DOHH2 (cell line): ENCODE data around the gene PLXNA2.

Experiments
- H3F3A ChIP-seq: fragments of 200-600 bp; sonication (generic), shearing (Covaris generic); 2 replicates; pipeline ENCODE4 v1.6.0; 2016; ENCODE audit warnings: antibody characterized with exemption, mild to moderate bottlenecking; ENCODE audit not compliant: control insufficient read depth, insufficient read depth
- H3K27ac ChIP-seq: fragments of 200-600 bp; sonication (generic); 2 replicates; pipeline ENCODE4 v1.5.1; 2014; ENCODE audit warnings: low read depth, mild to moderate bottlenecking, low read length, moderate library complexity
- H3K27me3 ChIP-seq: fragments of 200-600 bp; sonication (generic); 2 replicates; pipeline ENCODE4 v1.6.1; 2014; ENCODE audit warnings: mild to moderate bottlenecking, low read length, mixed read lengths; ENCODE audit not compliant: control insufficient read depth
- H3K36me3 ChIP-seq: fragments of 200-600 bp; sonication (generic); 2 replicates; pipeline ENCODE4 v1.6.1; 2014; ENCODE audit warnings: mild to moderate bottlenecking, low read length, moderate library complexity, mixed read lengths; ENCODE audit not compliant: control insufficient read depth
- H3K4me1 ChIP-seq: fragments of 200-600 bp; sonication (generic); 2 replicates; pipeline ENCODE4 v1.6.1; 2014; ENCODE audit warnings: mild to moderate bottlenecking, low read length, mixed read lengths; ENCODE audit not compliant: control insufficient read depth
- H3K4me2 ChIP-seq: fragments of 200-600 bp; sonication (generic); 2 replicates; pipeline ENCODE4 v1.6.0; 2014; ENCODE audit warnings: mild to moderate bottlenecking, low read length, moderate library complexity
- H3K4me3 ChIP-seq: fragments of 200-600 bp; sonication (generic); 2 replicates; pipeline ENCODE4 v1.5.1; 2014; ENCODE audit warnings: mild to moderate bottlenecking, low read length, mixed read lengths
- H3K79me2 ChIP-seq: fragments of 200-600 bp; sonication (generic); 2 replicates; pipeline ENCODE4 v1.6.1; 2014; ENCODE audit warnings: mild to moderate bottlenecking, low read length, mixed read lengths; ENCODE audit not compliant: control insufficient read depth
- H3K9me2 ChIP-seq: fragments of 200-600 bp; sonication (generic); replicated peaks from 2 replicates; pipeline ENCODE4 v1.6.1; 2014; ENCODE audit warnings: mild to moderate bottlenecking, low read length, mixed read lengths; ENCODE audit not compliant: control insufficient read depth
- H3K9me3 ChIP-seq: fragments of 200-600 bp; sonication (generic); 2 replicates; pipeline ENCODE4 v1.6.1; 2014; ENCODE audit warnings: antibody characterized with exemption, low read length, mixed read lengths; ENCODE audit not compliant: control insufficient read depth, insufficient read depth
- H4K20me1 ChIP-seq: fragments of 200-600 bp; sonication (generic); 2 replicates; pipeline ENCODE4 v1.6.0; 2014; ENCODE audit warnings: low read depth, mild to moderate bottlenecking, antibody characterized with exemption, low read length, moderate library complexity; ENCODE audit not compliant: control insufficient read depth, insufficient read depth
- CTCF ChIP-seq: fragments of 200-600 bp; sonication (generic); IDR thresholded peaks from one replicate; pipeline ENCODE4 v1.5.1; 2014; ENCODE audit warnings: antibody characterized with exemption, mild to moderate bottlenecking, low read depth, low read length; ENCODE audit not compliant: poor library complexity, severe bottlenecking
- EZH2phosphoT487 ChIP-seq: fragments of 200-600 bp; sonication (generic); IDR thresholded peaks from 2 replicates; pipeline ENCODE4 v1.6.1; 2017; ENCODE audit warnings: borderline replicate concordance, mild to moderate bottlenecking, antibody characterized with exemption, low read length, moderate library complexity, mixed read lengths

PLXNA2 gene

GRCh38 chr1:208118306-208118705, 125.9 kb downstream of the PLXNA2 start:
- Histone ChIP-seq H3K4me3 (no peak overlapping the region), H3K79me2 (no peaks in the 10 kb centered on the region), H3K36me3 (no peaks in the 10 kb centered on the region), H3K4me2 (no peak overlapping the region), H3K4me1 (no peaks in the 10 kb centered on the region), H3K9me2 (no peaks in the 10 kb centered on the region), H4K20me1 (no peaks in the 10 kb centered on the region), H3K27ac (no peak overlapping the region), H3F3A (no peaks in the 10 kb centered on the region), H3K27me3 (no peaks in the 10 kb centered on the region; the same call in 1 of the 2 replicates), H3K9me3 (no peaks in the 10 kb centered on the region)
- TF ChIP-seq EZH2phosphoT487 (no peak), CTCF (no peak)

- Histone ChIP-seq H3K4me3 (no peak overlapping the region), H3K79me2 (no peaks in the 10 kb centered on the region), H4K20me1 (no peaks in the 10 kb centered on the region), H3K36me3 (no peaks in the 10 kb centered on the region), H3K27ac (no peak overlapping the region), H3K4me2 (no peak overlapping the region), H3F3A (no peaks in the 10 kb centered on the region), H3K27me3 (no peaks in the 10 kb centered on the region; the same call in 1 of the 2 replicates), H3K4me1 (no peaks in the 10 kb centered on the region), H3K9me3 (no peaks in the 10 kb centered on the region), H3K9me2 (no peaks in the 10 kb centered on the region)
- no peak for TF ChIP-seq CTCF
- TF ChIP-seq EZH2phosphoT487: no peak
These were observed 126.4 kb downstream of the PLXNA2 start for GRCh38 chr1:208117826-208118225.

GRCh38 chr1:208117409-208117808, 126.8 kb downstream of the PLXNA2 start:
- Histone ChIP-seq H3K4me2 (no peak overlapping the region), H3K4me1 (no peaks in the 10 kb centered on the region), H3K79me2 (no peaks in the 10 kb centered on the region), H3K9me2 (no peaks in the 10 kb centered on the region), H3K4me3 (no peak overlapping the region), H3K27me3 (no peaks in the 10 kb centered on the region; the same call in 1 of the 2 replicates), H3K9me3 (no peaks in the 10 kb centered on the region), H3F3A (no peaks in the 10 kb centered on the region), H4K20me1 (no peaks in the 10 kb centered on the region), H3K36me3 (no peaks in the 10 kb centered on the region), H3K27ac (no peak overlapping the region)
- TF ChIP-seq CTCF (no peak), EZH2phosphoT487 (no peak)
